ENCODE results near the gene ANKH.

DNA sequence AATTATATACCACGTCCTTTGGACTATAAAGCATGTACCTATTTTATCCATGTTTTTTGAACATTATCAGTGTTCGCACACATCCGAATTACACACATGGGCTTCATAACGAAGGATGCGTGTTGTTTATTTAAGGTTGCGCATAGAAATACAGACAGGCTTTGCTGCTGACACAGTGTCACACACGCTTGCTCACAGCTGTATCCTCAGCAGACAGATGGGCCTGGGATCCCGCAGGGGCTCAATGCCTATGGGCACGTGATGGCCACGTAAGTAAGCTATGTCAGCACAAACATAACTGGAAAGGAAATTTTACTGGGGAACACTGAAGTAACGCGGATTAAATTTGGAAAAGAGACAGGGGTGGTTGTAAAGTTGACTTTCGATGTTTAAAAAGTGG, 130.4 kb downstream of the ANKH start:
- no peak for TF ChIP-seq SMC3 (conservative IDR thresholded peaks at IDR 0.05; ENCODE audit: poor library complexity)
- no peak for TF ChIP-seq CTCF (IDR thresholded peaks at IDR 0.05; ENCODE audit: poor library complexity, severe bottlenecking)
- no peak for TF ChIP-seq MXI1 (conservative IDR thresholded peaks at IDR 0.05; ENCODE audit: poor library complexity, severe bottlenecking)
- no peak for TF ChIP-seq EZH2 (IDR thresholded peaks at IDR 0.05; ENCODE audit: borderline replicate concordance, insufficient read depth, low read length, poor library complexity, severe bottlenecking)
- no peak for TF ChIP-seq REST (IDR thresholded peaks at IDR 0.05; ENCODE audit: borderline replicate concordance)
- TF ChIP-seq POLR2AphosphoS5 (IDR thresholded peaks at IDR 0.05), result no peak

All from neural cell (in vitro differentiated cells).